Panc1 (cell line): ENCODE measurements around the gene OPN1MW3. TPM values are rescaled to one million over a fixed set of nuclear protein-coding genes. Genes with fewer than 3 reads are reported as not detected.

Source experiments
- ATAC-seq: fragments of 200-7000 bp; cut with Tn5 transposase; 2 replicates; pipeline ENCODE4 v1.9.1; 2020; ENCODE audit warnings: mild to moderate bottlenecking, moderate library complexity
- BruUV-seq: library from RNA; stranded (reverse); fragments of 400-500 nt; replicated peaks from 2 replicates; lab custom pipeline; 2021; lab: Mats Ljungman, UMichigan
- CTCF ChIA-PET: fragments of 300-600 bp; sonication (Branson Sonifier 250); formaldehyde crosslinking; loops from one replicate; lab custom pipeline; 2022; ENCODE audit warnings: antibody characterized with exemption; lab: Charles Lee
- POLR2A ChIA-PET: fragments of 300-600 bp; sonication (Branson Sonifier 250); formaldehyde crosslinking; loops from one replicate; lab custom pipeline; 2022; ENCODE audit warnings: antibody characterized with exemption; lab: Charles Lee
- DNase-seq: peaks from one replicate; pipeline ENCODE4 v3.0.0-alpha.2; 2010; ENCODE audit warnings: low read depth, low spot score
- H3K27ac ChIP-seq: 2 replicates; pipeline ENCODE4 v1.5.1; 2011; ENCODE audit warnings: mild to moderate bottlenecking, low read length, inconsistent platforms
- H3K27me3 ChIP-seq: fragments of 200-500 bp; sonication (Bioruptor generic); 2 replicates; pipeline ENCODE4 v1.6.0; 2014; ENCODE audit warnings: low read length, inconsistent platforms; ENCODE audit not compliant: control insufficient read depth, insufficient read depth
- H3K36me3 ChIP-seq: fragments of 200-500 bp; sonication (Bioruptor generic); 2 replicates; pipeline ENCODE4 v1.5.1; 2014; ENCODE audit warnings: inconsistent platforms, mild to moderate bottlenecking, low read length, moderate library complexity; ENCODE audit not compliant: control insufficient read depth, insufficient read depth
- H3K4me1 ChIP-seq: 2 replicates; pipeline ENCODE4 v1.5.1; 2011; ENCODE audit warnings: inconsistent platforms, mild to moderate bottlenecking, low read length, moderate library complexity; ENCODE audit not compliant: control insufficient read depth, insufficient read depth
- H3K4me3 ChIP-seq, 2 experiments: 2 replicates each; pipeline ENCODE4 v1.5.1; 2011 to 2012; ENCODE audit warnings: low read depth in 2 of 2, low read length in 2 of 2, mild to moderate bottlenecking in 2 of 2, inconsistent platforms in 1 of 2, moderate library complexity in 1 of 2
- H3K9me3 ChIP-seq: fragments of 200-500 bp; sonication (Bioruptor generic); 2 replicates; pipeline ENCODE4 v1.5.1; 2014; ENCODE audit warnings: low read depth, mild to moderate bottlenecking, inconsistent platforms, low read length, moderate library complexity; ENCODE audit not compliant: control insufficient read depth, insufficient read depth
- POLR2AphosphoS5 ChIP-seq: IDR thresholded peaks from 2 replicates; pipeline ENCODE4 v1.6.1; 2012; ENCODE audit warnings: mild to moderate bottlenecking, low read depth, low read length, moderate library complexity
- SIN3A ChIP-seq: IDR thresholded peaks from 2 replicates; pipeline ENCODE4 v1.6.1; 2012; ENCODE audit warnings: low read depth, mild to moderate bottlenecking, low read length, moderate library complexity, borderline replicate concordance; ENCODE audit not compliant: insufficient read depth
- TCF7L2 ChIP-seq: IDR thresholded peaks from 2 replicates; pipeline ENCODE4 v1.6.1; 2011; ENCODE audit warnings: mild to moderate bottlenecking, low read depth, low read length, inconsistent platforms
- in situ Hi-C: cut with HindIII; loops from 2 replicates; pipeline ENCODE4 v1.10.0; 2016; ENCODE audit warnings: low sequenced_read_pairs, low pct_unique_long_range_greater_than_20kb
- intact Hi-C: fragments of 100-400 bp; cut with micrococcal nuclease; formaldehyde crosslinking; loops from one replicate; pipeline ENCODE4 v1.10.0; 2022; ENCODE audit not compliant: unreplicated experiment
- total RNA-seq: library from RNA; stranded (reverse); gene quantifications from one replicate; pipeline ENCODE4 v1.2.1, GENCODE V29; 2021; ENCODE audit not compliant: unreplicated experiment
- TF ChIP-seq, protein P1 (sequence below), 2 experiments: IDR thresholded peaks; 2 replicates each; pipeline ENCODE4 v1.6.1; 2011 to 2012; ENCODE audit warnings: low read depth in 2 of 2, control low read depth in 1 of 2, low read length in 1 of 2, mild to moderate bottlenecking in 1 of 2, moderate library complexity in 1 of 2; ENCODE audit not compliant: insufficient read depth in 1 of 2
- TF ChIP-seq, protein P2 (sequence below): fragments of 450-650 bp; IDR thresholded peaks from 2 replicates; pipeline ENCODE4 v1.5.1; 2017; ENCODE audit warnings: mild to moderate bottlenecking

OPN1MW3 gene
- total RNA-seq, 1 experiment from 2014 or later = not detected

DNA sequence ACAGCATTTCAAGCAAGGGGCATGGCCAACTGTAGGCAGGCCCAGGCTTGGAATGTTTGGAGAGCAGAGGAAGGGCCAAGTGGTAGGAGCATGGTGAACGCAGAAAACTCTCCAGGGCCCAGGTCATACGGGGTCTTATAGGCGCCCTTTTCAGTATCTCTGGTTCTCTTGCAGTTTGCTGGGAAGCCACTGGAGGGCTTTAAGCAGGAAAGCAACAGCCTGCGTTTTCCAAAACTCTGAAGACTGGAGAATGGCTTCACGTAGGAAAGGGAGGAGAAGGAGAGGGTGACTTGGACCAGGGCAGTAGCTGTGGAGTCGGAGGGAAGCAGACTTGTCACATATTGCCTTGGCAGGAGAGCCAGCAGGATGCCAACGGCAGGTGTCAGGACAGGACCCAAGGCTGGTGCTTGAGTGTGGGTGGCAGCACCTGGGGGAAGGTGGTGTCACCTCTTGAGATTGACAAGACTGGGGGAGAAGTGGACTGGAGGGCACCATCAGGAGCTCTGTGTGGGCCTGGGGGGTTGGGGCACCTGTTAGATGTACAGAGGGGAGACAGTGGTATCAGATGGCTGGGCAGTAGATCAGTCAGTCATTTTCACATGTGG, 60.1 kb downstream of the OPN1MW3 start:
- BruUV-seq = no TSS peak
- ATAC-seq = peak; percentile 78
- POLR2A ChIA-PET = no interaction called here
- Histone ChIP-seq H3K36me3 (no peaks in the 10 kb centered on the region), H3K4me3 (no peak overlapping the region), H3K27me3 (no peaks in the 10 kb centered on the region), H3K4me1 (no peaks in the 10 kb centered on the region), H3K27ac (no peak overlapping the region), H3K9me3 (no peaks in the 10 kb centered on the region)
- intact Hi-C loops (no loop called here), in situ Hi-C loops (no loop called here)
- CTCF ChIA-PET = interaction anchor here (0.5 kb wide), 1 partner anchor 211 kb away, joined by 4 read pairs; no protein-coding TSS in a partner anchor
- no peak for DNase-seq
- TF ChIP-seq, protein P1, sequence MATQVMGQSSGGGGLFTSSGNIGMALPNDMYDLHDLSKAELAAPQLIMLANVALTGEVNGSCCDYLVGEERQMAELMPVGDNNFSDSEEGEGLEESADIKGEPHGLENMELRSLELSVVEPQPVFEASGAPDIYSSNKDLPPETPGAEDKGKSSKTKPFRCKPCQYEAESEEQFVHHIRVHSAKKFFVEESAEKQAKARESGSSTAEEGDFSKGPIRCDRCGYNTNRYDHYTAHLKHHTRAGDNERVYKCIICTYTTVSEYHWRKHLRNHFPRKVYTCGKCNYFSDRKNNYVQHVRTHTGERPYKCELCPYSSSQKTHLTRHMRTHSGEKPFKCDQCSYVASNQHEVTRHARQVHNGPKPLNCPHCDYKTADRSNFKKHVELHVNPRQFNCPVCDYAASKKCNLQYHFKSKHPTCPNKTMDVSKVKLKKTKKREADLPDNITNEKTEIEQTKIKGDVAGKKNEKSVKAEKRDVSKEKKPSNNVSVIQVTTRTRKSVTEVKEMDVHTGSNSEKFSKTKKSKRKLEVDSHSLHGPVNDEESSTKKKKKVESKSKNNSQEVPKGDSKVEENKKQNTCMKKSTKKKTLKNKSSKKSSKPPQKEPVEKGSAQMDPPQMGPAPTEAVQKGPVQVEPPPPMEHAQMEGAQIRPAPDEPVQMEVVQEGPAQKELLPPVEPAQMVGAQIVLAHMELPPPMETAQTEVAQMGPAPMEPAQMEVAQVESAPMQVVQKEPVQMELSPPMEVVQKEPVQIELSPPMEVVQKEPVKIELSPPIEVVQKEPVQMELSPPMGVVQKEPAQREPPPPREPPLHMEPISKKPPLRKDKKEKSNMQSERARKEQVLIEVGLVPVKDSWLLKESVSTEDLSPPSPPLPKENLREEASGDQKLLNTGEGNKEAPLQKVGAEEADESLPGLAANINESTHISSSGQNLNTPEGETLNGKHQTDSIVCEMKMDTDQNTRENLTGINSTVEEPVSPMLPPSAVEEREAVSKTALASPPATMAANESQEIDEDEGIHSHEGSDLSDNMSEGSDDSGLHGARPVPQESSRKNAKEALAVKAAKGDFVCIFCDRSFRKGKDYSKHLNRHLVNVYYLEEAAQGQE (IDR thresholded peaks at IDR 0.05; ENCODE audit: insufficient read depth in 1 of 2, low read depth in 2 of 2, low read length in 1 of 2) = no peak
- TF ChIP-seq, protein P2, sequence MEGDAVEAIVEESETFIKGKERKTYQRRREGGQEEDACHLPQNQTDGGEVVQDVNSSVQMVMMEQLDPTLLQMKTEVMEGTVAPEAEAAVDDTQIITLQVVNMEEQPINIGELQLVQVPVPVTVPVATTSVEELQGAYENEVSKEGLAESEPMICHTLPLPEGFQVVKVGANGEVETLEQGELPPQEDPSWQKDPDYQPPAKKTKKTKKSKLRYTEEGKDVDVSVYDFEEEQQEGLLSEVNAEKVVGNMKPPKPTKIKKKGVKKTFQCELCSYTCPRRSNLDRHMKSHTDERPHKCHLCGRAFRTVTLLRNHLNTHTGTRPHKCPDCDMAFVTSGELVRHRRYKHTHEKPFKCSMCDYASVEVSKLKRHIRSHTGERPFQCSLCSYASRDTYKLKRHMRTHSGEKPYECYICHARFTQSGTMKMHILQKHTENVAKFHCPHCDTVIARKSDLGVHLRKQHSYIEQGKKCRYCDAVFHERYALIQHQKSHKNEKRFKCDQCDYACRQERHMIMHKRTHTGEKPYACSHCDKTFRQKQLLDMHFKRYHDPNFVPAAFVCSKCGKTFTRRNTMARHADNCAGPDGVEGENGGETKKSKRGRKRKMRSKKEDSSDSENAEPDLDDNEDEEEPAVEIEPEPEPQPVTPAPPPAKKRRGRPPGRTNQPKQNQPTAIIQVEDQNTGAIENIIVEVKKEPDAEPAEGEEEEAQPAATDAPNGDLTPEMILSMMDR = peak; percentile 77

DNA sequence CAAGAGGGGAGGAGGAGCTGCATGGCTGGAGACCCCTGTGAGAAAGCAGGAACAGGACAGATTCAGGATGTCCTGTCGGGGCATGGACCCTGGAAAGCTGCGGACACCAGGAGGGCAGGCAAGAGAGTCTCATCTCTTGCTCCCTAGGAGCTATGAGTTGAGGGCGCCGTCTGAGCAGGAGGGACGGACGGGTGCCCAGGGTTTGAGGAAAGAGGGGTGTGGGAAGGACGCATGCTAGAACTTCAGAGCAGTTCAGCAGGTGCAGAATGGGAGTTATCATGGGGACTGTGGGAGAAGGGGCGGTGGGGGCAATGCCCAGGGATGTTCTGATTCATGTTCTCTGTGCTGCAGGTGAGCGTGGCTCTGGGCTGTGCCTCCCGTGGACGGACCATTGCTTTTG, 63.0 kb downstream of the OPN1MW3 start:
- H3K4me3 ChIP-seq = no peak overlapping the region
- ChIA-PET CTCF (no interaction called here), POLR2A (no interaction called here)
- no peaks in the 10 kb centered on the region for H3K36me3 ChIP-seq
- BruUV-seq = no TSS peak
- no peaks in the 10 kb centered on the region for H3K9me3 ChIP-seq
- TF ChIP-seq, protein P2 = no peak
- TF ChIP-seq POLR2AphosphoS5 = no peak
- TF ChIP-seq TCF7L2 = no peak
- TF ChIP-seq SIN3A = no peak
- TF ChIP-seq, protein P1 (IDR thresholded peaks at IDR 0.05; ENCODE audit: insufficient read depth in 1 of 2, low read depth in 2 of 2, low read length in 1 of 2) = no peak
- no peak overlapping the region for H3K27ac ChIP-seq
- DNase-seq (no peak), ATAC-seq (no peak)
- intact Hi-C loops (no loop called here), in situ Hi-C loops (no loop called here)
- no peaks in the 10 kb centered on the region for H3K4me1 ChIP-seq
- 0 out of 2 replicates have a peak, but pooled peaks cover 3% of the 10 kb centered on the region for H3K27me3 ChIP-seq
